ENCODE data around the gene SRBD1. TPM values are rescaled to one million over a fixed set of nuclear protein-coding genes. Genes with fewer than 3 reads are reported as not detected.

The SRBD1 gene
- total RNA-seq, 1 donor from 2014 or later: 19.3 TPM

- Mint-ChIP-seq H3K27me3 (no peaks in the 10 kb centered on the region), H3K9me3 (no peaks in the 10 kb centered on the region), H3K4me1 (ENCODE audit: unreplicated experiment) (peaks cover 5% of the 10 kb centered on the region), H3K36me3 (no peaks in the 10 kb centered on the region), H3K27ac (no peak overlapping the region), H3K4me3 (no peak overlapping the region)
- no peak for DNase-seq (ENCODE audit: extremely low spot score, unreplicated experiment)
- no peak for TF ChIP-seq CTCF (conservative IDR thresholded peaks at IDR 0.05)
Observed at GRCh38 chr2:45559436-45559835, 51.6 kb downstream of the SRBD1 start.

GRCh38 chr2:45554742-45555140 lies 56.3 kb downstream of the SRBD1 start:
- no peak for DNase-seq (ENCODE audit: extremely low spot score, unreplicated experiment)
- Mint-ChIP-seq H3K27ac (no peak overlapping the region), H3K27me3 (no peaks in the 10 kb centered on the region), H3K4me1 (ENCODE audit: unreplicated experiment) (peaks cover 5% of the 10 kb centered on the region), H3K9me3 (no peaks in the 10 kb centered on the region), H3K36me3 (peaks cover 11% of the 10 kb centered on the region), H3K4me3 (no peak overlapping the region)
- TF ChIP-seq CTCF (conservative IDR thresholded peaks at IDR 0.05): no peak

- H3K36me3 Mint-ChIP-seq: peaks cover 11% of the 10 kb centered on the region
- TF ChIP-seq CTCF (conservative IDR thresholded peaks at IDR 0.05): no peak
- no peak for DNase-seq (ENCODE audit: extremely low spot score, unreplicated experiment)
- H3K4me3 Mint-ChIP-seq: no peak overlapping the region
- H3K4me1 Mint-ChIP-seq (ENCODE audit: unreplicated experiment): peaks cover 5% of the 10 kb centered on the region
- H3K27ac Mint-ChIP-seq: no peak overlapping the region
- H3K9me3 Mint-ChIP-seq: no peaks in the 10 kb centered on the region
- no peaks in the 10 kb centered on the region for H3K27me3 Mint-ChIP-seq
Observed at GRCh38 chr2:45554073-45554741, 56.9 kb downstream of the SRBD1 start.

GRCh38 chr2:45551862-45552261 lies 59.2 kb downstream of the SRBD1 start:
- peaks cover 5% of the 10 kb centered on the region for H3K4me1 Mint-ChIP-seq (ENCODE audit: unreplicated experiment)
- H3K4me3 Mint-ChIP-seq: no peak overlapping the region
- no peaks in the 10 kb centered on the region for H3K27me3 Mint-ChIP-seq
- no peak for DNase-seq (ENCODE audit: extremely low spot score, unreplicated experiment)
- no peaks in the 10 kb centered on the region for H3K9me3 Mint-ChIP-seq
- H3K36me3 Mint-ChIP-seq: peaks cover 11% of the 10 kb centered on the region
- no peak for TF ChIP-seq CTCF (conservative IDR thresholded peaks at IDR 0.05)
- H3K27ac Mint-ChIP-seq: no peak overlapping the region

- H3K27ac Mint-ChIP-seq: no peak overlapping the region
- no peak overlapping the region for H3K4me3 Mint-ChIP-seq
- H3K36me3 Mint-ChIP-seq: peaks cover 22% of the 10 kb centered on the region
- H3K4me1 Mint-ChIP-seq (ENCODE audit: unreplicated experiment): no peaks in the 10 kb centered on the region
- no peak for DNase-seq (ENCODE audit: extremely low spot score, unreplicated experiment)
- no peak for TF ChIP-seq CTCF (conservative IDR thresholded peaks at IDR 0.05)
- no peaks in the 10 kb centered on the region for H3K27me3 Mint-ChIP-seq
- no peaks in the 10 kb centered on the region for H3K9me3 Mint-ChIP-seq
Observed at GRCh38 chr2:45545943-45546342, 65.1 kb downstream of the SRBD1 start.
